AG09319 (cell line): ENCODE results near the gene ZNF141.

ENCODE experiments used
- DNase-seq: peaks from one replicate; pipeline ENCODE4 v3.0.0-alpha.2; 2010; ENCODE audit warnings: low read depth; ENCODE audit errors: extremely low read depth
- TF ChIP-seq, protein P1 (sequence below): IDR thresholded peaks from 2 replicates; pipeline ENCODE4 v1.5.1; 2011; ENCODE audit warnings: low read depth, mild to moderate bottlenecking, inconsistent platforms, low read length, moderate library complexity

Gene ZNF141

DNA sequence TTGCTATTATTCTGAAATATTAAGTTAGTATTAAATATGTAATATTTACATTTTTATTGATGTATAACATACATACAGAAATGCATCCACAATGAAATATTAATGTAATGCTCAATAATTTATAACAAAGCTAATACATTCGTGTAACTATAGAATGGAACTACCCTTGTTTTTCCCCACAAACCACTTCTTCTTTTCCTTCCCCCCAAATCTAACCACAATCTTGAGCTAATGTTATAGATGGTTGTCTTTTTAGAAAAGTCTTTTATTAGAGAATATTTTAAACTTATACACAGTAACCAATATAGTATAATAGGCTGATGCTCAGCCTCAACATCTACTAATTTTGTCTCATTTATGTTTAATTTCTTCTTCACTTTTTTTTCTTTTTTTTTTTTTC, 27.8 kb upstream of the ZNF141 start:
- TF ChIP-seq, protein P1, sequence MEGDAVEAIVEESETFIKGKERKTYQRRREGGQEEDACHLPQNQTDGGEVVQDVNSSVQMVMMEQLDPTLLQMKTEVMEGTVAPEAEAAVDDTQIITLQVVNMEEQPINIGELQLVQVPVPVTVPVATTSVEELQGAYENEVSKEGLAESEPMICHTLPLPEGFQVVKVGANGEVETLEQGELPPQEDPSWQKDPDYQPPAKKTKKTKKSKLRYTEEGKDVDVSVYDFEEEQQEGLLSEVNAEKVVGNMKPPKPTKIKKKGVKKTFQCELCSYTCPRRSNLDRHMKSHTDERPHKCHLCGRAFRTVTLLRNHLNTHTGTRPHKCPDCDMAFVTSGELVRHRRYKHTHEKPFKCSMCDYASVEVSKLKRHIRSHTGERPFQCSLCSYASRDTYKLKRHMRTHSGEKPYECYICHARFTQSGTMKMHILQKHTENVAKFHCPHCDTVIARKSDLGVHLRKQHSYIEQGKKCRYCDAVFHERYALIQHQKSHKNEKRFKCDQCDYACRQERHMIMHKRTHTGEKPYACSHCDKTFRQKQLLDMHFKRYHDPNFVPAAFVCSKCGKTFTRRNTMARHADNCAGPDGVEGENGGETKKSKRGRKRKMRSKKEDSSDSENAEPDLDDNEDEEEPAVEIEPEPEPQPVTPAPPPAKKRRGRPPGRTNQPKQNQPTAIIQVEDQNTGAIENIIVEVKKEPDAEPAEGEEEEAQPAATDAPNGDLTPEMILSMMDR = no peak
- no peak for DNase-seq

DNA sequence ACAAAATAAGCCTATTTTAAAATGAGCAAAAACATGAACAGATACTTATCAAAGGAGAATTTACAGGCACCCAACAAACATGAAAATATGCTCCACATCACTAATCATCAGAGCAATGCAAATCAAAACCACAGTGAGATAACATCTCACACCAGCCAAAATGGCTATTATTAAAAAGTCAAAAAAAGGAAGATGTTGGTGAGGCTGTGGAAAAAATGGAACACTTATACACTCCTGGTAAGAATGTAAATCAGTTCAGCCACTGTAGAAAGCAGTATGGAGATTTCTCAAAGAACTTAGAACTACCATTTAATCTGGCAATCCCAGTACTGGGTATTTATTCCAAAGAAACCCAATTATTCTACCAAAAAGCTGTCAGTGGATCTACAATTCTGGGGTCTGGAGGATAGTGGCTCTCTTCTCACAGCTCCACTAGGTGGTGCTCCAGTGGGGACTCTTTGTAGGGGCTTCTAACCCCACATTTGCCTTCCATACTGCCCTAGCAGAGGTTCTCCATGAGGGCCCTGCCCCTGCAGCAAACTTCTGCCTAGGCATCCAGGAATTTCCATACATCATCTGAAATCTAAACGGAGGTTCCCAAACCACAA, 23.2 kb upstream of the ZNF141 start:
- no peak for DNase-seq
- TF ChIP-seq, protein P1 = no peak

DNA sequence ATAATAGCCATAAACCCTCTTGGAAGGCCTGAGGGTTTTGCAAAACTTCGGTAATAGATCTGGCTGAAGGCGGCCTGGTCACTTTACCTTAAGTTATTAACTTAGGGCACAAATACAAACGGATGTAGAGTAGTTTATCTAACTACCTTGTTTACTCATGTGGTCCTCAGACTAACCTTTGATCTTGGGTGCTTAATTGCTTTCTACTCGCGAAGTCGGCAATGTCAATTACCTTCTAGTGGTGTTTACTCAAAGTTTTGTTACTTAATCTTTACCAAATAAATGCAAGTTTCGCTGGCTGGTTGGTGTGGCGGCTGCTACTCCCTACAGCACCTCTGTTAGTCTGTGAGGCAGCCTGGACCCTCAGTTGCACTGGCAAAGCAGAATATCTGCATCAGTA, 8.9 kb upstream of the ZNF141 start:
- DNase-seq = no peak
- TF ChIP-seq, protein P1 = no peak

DNA sequence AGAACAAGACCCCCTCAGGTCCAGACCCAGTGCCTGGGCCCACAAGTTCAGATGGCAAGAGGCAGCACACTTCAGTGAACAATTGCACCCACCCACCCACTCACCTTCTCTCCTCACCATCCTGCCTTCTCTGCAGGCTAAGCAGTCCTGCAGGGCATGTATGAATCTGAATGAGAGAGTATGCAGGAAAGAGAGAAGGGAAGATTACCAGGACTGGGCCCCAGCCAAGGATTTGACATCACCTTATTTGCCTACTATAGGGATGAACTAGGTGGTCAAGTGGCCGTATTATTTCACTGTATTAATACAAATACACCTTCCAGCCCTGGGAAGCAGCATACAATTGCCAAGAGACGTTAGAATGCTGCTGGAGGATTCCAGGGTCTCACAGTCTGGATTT, 2.1 kb upstream of the ZNF141 start:
- TF ChIP-seq, protein P1 = no peak
- no peak for DNase-seq

DNA sequence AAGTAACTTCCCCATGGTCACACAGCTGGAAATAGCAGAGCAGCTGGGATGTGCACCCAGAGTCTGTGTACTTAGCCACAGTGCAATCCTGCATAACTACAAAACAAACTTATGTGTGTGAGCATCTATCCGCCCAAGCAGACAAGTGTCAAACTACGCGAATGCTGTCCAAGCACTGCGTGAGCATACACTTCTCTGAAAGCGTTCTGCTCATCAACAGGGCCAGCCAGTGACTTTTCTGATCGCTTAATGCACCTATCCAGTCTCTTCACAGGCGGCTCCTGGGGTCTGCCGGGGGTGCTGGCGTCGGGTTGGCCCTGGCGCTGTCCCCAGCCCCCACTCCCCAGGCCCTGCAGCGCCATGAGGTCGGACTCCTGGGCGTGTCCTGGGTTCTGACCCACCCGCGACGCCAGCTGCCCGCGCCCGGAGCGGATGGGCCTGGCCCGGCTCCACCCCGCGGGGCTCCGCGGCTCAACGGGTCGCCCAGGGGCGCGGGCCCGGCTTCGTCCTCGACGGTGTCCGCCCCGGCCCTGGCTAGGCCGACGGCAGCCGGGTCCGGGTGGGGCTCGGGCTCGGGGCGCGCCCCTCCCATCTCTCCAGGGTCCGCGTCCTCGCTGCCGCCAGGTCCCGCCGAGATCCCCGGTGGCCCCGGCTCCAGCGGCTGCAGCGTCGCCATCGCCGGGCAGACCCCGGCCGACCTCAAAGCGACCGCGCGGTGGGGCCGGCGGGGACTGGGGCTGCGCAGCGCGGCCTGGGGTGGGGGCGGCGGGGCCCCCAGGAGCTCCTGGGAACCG, 1.3 kb upstream of the ZNF141 start:
- DNase-seq = no peak
- TF ChIP-seq, protein P1 = no peak

DNA sequence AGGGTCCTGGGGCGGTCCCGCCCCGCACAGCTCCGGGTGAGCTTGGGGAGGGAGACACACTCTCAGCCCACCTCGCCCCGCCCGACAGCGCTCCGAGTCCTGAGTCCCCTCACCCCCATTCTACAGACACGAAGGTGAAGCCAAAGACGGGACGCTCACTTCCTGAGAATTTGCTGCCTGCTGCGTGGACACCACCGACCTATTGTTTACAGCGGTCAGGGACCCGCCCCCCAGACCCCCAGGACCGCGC, 796 bp upstream of the ZNF141 start:
- TF ChIP-seq, protein P1 = no peak
- no peak for DNase-seq

DNA sequence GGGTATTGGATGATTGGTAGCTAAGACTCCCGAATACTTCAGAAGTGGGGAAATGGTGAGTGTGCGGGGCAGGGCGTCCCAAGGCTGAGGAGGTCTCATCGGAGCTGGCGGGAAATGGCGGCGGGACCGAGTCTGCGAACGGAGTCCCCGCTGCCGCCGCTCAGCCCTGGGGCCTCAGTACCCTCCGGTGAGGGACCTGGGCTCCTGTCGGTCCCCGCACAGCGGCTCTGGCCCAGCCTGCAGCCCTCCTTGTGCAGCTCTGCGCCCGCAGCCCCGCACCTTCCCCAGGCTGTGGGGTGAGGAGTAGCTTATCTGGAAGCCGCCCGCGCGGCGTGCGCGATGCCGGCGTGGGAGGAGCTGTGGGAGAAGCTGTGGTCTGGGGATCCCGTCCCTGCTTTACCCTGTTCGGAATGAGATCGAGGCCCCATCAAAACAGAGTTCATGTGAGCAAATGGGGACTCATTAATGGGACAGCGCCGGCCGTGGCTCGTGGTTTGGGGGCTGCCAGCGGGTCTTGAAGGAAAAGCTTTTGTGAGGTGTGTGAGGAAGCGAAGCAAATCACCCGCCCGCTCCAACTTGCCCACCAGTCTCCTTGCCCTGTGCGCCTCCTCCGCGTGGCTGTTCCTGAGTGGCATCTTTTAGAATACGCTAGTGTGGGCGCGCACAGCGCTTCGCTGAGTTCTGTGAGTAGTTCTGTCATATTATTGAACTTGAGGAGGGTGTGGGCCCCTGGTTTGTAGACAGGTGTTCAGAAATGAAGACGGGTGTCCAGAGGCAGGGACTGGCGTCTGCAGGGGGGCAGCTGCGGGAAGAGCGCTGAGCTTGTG, 531 bp downstream of the ZNF141 start:
- DNase-seq = no peak
- TF ChIP-seq, protein P1 = no peak
